ENCODE results near the gene SMC6.

SMC6 gene

DNA sequence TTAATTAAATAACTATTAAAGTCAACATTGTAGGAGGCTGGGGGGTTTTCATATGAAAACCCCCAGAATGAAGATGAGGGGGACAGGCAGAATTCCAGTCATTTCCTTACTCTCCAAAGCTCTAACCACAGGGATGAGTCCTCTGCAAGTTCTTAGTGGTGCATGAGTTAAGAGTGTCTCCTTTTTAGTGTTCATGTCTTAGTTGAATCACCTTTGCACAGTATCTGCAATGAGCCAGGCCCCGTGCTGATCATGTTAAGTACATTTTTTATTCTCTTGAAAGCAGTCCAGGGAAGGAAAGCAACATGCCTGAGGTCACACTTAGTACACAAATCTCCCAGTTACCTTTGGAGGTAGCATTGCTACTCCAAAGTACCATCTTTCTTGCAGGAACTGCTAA lies 36.9 kb upstream of the SMC6 start:
- peak overlapping the region; percentile 35; the same call in 1 of the 2 replicates for H3K9ac ChIP-seq (ENCODE audit: low read length)

DNA sequence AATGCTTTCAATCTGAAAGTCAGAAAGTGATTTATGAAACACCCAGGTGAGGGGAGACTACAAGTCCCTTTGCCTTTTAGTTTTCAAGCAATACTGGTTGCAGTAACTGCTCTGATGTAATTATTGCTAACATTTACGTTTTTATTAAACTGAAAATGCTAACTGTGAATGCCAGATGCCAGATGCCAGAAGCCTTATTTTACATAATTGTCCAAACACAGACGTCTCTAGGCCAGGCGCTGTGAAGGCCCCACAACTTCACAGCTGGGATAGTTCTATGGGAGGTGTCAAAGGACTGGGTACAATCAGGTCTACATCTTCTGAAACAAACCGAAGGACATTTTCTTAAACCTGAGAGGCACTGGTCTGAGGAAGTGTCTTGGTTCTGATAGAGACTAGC lies 35.2 kb upstream of the SMC6 start:
- no peak for TF ChIP-seq EZH2phosphoT487 (IDR thresholded peaks at IDR 0.05; ENCODE audit: low read depth)
- TF ChIP-seq, protein P1, sequence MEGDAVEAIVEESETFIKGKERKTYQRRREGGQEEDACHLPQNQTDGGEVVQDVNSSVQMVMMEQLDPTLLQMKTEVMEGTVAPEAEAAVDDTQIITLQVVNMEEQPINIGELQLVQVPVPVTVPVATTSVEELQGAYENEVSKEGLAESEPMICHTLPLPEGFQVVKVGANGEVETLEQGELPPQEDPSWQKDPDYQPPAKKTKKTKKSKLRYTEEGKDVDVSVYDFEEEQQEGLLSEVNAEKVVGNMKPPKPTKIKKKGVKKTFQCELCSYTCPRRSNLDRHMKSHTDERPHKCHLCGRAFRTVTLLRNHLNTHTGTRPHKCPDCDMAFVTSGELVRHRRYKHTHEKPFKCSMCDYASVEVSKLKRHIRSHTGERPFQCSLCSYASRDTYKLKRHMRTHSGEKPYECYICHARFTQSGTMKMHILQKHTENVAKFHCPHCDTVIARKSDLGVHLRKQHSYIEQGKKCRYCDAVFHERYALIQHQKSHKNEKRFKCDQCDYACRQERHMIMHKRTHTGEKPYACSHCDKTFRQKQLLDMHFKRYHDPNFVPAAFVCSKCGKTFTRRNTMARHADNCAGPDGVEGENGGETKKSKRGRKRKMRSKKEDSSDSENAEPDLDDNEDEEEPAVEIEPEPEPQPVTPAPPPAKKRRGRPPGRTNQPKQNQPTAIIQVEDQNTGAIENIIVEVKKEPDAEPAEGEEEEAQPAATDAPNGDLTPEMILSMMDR (IDR thresholded peaks at IDR 0.05; ENCODE audit: low read depth, low read length), result no peak
- H3K79me2 ChIP-seq (ENCODE audit: low read length), result no peaks in the 10 kb centered on the region
- no peaks in the 10 kb centered on the region for H4K20me1 ChIP-seq (ENCODE audit: insufficient read depth, low read length)
- no peak overlapping the region for H2AFZ ChIP-seq (ENCODE audit: low read depth, low read length)
- H3K9ac ChIP-seq (ENCODE audit: low read length), result peak overlapping the region; percentile 41
- H3K9me3 ChIP-seq (ENCODE audit: insufficient read depth, low read length), result no peaks in the 10 kb centered on the region
- H3K4me3 ChIP-seq (ENCODE audit: low read length), result peak overlapping the region; percentile 3; the same call in 1 of the 2 replicates
- H3K4me1 ChIP-seq (ENCODE audit: low read length), result peaks cover 74% of the 10 kb centered on the region
- no peaks in the 10 kb centered on the region for H3K27me3 ChIP-seq (ENCODE audit: low read depth, low read length)
- peak overlapping the region; percentile 43 for H3K4me2 ChIP-seq (ENCODE audit: low read length)
- H3K27ac ChIP-seq (ENCODE audit: low read length), result peak overlapping the region; percentile 89
- peaks cover 2% of the 10 kb centered on the region for H3K36me3 ChIP-seq (replicated peaks; ENCODE audit: low read depth, low read length)

More for the DNA sequence above, 36.9 kb upstream of the SMC6 start:
- H3K4me1 ChIP-seq (ENCODE audit: low read length), result peaks cover 88% of the 10 kb centered on the region
- no peak overlapping the region for H3K4me3 ChIP-seq (ENCODE audit: low read length)
- no peaks in the 10 kb centered on the region for H3K27me3 ChIP-seq (ENCODE audit: low read depth, low read length)
- H3K4me2 ChIP-seq (ENCODE audit: low read length), result peak overlapping the region; percentile 54
- no peaks in the 10 kb centered on the region for H4K20me1 ChIP-seq (ENCODE audit: insufficient read depth, low read length)
- H3K27ac ChIP-seq (ENCODE audit: low read length), result peak overlapping the region; percentile 96
- no peaks in the 10 kb centered on the region for H3K79me2 ChIP-seq (ENCODE audit: low read length)
- H2AFZ ChIP-seq (ENCODE audit: low read depth, low read length), result no peak overlapping the region
- H3K9me3 ChIP-seq (ENCODE audit: insufficient read depth, low read length), result no peaks in the 10 kb centered on the region
- no peaks in the 10 kb centered on the region for H3K36me3 ChIP-seq (replicated peaks; ENCODE audit: low read depth, low read length)
- TF ChIP-seq, protein P1 (IDR thresholded peaks at IDR 0.05; ENCODE audit: low read depth, low read length), result no peak
- no peak for TF ChIP-seq EZH2phosphoT487 (IDR thresholded peaks at IDR 0.05; ENCODE audit: low read depth)

DNA sequence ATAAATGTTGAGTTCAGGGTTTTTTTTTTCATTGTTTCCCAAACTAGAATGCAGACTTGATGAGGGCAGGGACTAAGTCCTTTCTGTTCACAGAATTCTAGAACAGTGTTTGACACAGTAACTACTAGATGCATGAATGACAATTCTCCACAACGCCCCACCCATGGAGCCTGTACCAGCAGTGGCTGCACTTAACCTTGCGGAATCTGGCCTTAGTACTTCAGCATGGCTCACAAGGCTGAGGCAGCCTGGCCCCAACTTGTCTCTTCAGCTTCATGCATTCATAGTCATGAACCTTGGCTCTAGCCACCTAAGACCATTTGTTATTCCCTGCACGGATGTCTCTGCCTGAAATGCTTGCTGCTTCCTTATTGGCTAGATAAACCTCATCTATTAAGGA lies 33.1 kb upstream of the SMC6 start:
- H3K36me3 ChIP-seq (replicated peaks; ENCODE audit: low read depth, low read length), result peaks cover 21% of the 10 kb centered on the region
- H3K9ac ChIP-seq (ENCODE audit: low read length), result no peak overlapping the region
- peaks cover 62% of the 10 kb centered on the region for H3K4me1 ChIP-seq (ENCODE audit: low read length)
- H3K27ac ChIP-seq (ENCODE audit: low read length), result peak overlapping the region; percentile 89
- H3K79me2 ChIP-seq (ENCODE audit: low read length), result no peaks in the 10 kb centered on the region
- H3K4me3 ChIP-seq (ENCODE audit: low read length), result no peak overlapping the region
- no peaks in the 10 kb centered on the region for H3K27me3 ChIP-seq (ENCODE audit: low read depth, low read length)
- no peak overlapping the region for H3K4me2 ChIP-seq (ENCODE audit: low read length)
- no peaks in the 10 kb centered on the region for H3K9me3 ChIP-seq (ENCODE audit: insufficient read depth, low read length)
- TF ChIP-seq EZH2phosphoT487 (IDR thresholded peaks at IDR 0.05; ENCODE audit: low read depth), result no peak
- TF ChIP-seq, protein P1 (IDR thresholded peaks at IDR 0.05; ENCODE audit: low read depth, low read length), result no peak
- H2AFZ ChIP-seq (ENCODE audit: low read depth, low read length), result no peak overlapping the region
- no peaks in the 10 kb centered on the region for H4K20me1 ChIP-seq (ENCODE audit: insufficient read depth, low read length)

DNA sequence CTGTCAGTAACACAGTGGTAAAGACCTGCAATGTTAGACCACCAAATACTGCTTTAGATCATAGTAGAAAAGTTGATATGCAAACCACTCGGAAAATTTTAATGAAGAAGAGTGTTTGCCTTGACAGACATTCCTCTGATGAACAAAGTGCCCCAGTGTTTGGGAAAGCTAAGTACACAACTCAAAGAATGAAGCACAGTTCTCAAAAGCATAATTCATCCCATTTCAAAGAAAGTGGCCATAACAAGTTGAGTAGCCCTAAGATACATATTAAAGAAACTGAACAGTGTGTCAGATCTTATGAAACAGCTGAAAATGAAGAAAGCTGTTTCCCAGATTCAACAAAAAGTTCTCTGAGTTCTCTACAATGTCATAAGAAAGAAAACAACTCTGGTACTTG lies 27.9 kb upstream of the SMC6 start:
- no peaks in the 10 kb centered on the region for H3K9me3 ChIP-seq (ENCODE audit: insufficient read depth, low read length)
- no peaks in the 10 kb centered on the region for H3K79me2 ChIP-seq (ENCODE audit: low read length)
- H4K20me1 ChIP-seq (ENCODE audit: insufficient read depth, low read length), result no peaks in the 10 kb centered on the region
- no peak overlapping the region for H2AFZ ChIP-seq (ENCODE audit: low read depth, low read length)
- no peak overlapping the region for H3K4me2 ChIP-seq (ENCODE audit: low read length)
- no peaks in the 10 kb centered on the region for H3K27me3 ChIP-seq (ENCODE audit: low read depth, low read length)
- no peak overlapping the region for H3K27ac ChIP-seq (ENCODE audit: low read length)
- peaks cover 57% of the 10 kb centered on the region for H3K36me3 ChIP-seq (replicated peaks; ENCODE audit: low read depth, low read length)
- H3K4me1 ChIP-seq (ENCODE audit: low read length), result peaks cover 12% of the 10 kb centered on the region
- H3K9ac ChIP-seq (ENCODE audit: low read length), result no peak overlapping the region
- no peak overlapping the region for H3K4me3 ChIP-seq (ENCODE audit: low read length)
- no peak for TF ChIP-seq EZH2phosphoT487 (IDR thresholded peaks at IDR 0.05; ENCODE audit: low read depth)
- TF ChIP-seq, protein P1 (IDR thresholded peaks at IDR 0.05; ENCODE audit: low read depth, low read length), result no peak

Measured in OCI-LY3 (cell line).